ENCODE results near the gene DIS3L2. TPM values are rescaled to one million over a fixed set of nuclear protein-coding genes. Genes with fewer than 3 reads are reported as not detected.
A peak's percentile ranks its signal among the peaks of the same experiment; 100 is the strongest.

DIS3L2 gene
- total RNA-seq, 1 donor from 2014 or later: 24.0 TPM

- Mint-ChIP-seq H3K4me1 (ENCODE audit: low read depth, unreplicated experiment) (peaks cover 8% of the 10 kb centered on the region), H3K9me3 (ENCODE audit: unreplicated experiment) (no peaks in the 10 kb centered on the region), H3K36me3 (ENCODE audit: low read depth, unreplicated experiment) (peaks cover 26% of the 10 kb centered on the region), H3K27ac (ENCODE audit: unreplicated experiment) (no peak overlapping the region), H3K27me3 (ENCODE audit: low read depth, unreplicated experiment) (peaks cover 2% of the 10 kb centered on the region), H3K4me3 (ENCODE audit: unreplicated experiment) (no peak overlapping the region)
- Histone ChIP-seq H3K36me3 (ENCODE audit: insufficient read depth, low read length) (no peaks in the 10 kb centered on the region), H3K79me2 (ENCODE audit: insufficient read depth, low read length) (no peaks in the 10 kb centered on the region), H3K27ac (ENCODE audit: low read depth, low read length) (no peak overlapping the region), H3K4me2 (ENCODE audit: low read length) (no peak overlapping the region), H2AFZ (ENCODE audit: low read depth, low read length) (no peak overlapping the region), H4K20me1 (ENCODE audit: insufficient read depth, low read length) (peaks cover 27% of the 10 kb centered on the region), H3K9ac (ENCODE audit: low read length) (no peak overlapping the region), H3K4me1 (ENCODE audit: insufficient read depth, low read length) (no peaks in the 10 kb centered on the region), H3K4me3 (ENCODE audit: insufficient read depth, low read depth, low read length) (no peak overlapping the region), H3K9me3 (ENCODE audit: insufficient read depth, low read depth, low read length) (no peaks in the 10 kb centered on the region), H3K27me3 (ENCODE audit: insufficient read depth, low read length) (no peaks in the 10 kb centered on the region)
- FAIRE-seq: no peak
- TF ChIP-seq, protein P1, sequence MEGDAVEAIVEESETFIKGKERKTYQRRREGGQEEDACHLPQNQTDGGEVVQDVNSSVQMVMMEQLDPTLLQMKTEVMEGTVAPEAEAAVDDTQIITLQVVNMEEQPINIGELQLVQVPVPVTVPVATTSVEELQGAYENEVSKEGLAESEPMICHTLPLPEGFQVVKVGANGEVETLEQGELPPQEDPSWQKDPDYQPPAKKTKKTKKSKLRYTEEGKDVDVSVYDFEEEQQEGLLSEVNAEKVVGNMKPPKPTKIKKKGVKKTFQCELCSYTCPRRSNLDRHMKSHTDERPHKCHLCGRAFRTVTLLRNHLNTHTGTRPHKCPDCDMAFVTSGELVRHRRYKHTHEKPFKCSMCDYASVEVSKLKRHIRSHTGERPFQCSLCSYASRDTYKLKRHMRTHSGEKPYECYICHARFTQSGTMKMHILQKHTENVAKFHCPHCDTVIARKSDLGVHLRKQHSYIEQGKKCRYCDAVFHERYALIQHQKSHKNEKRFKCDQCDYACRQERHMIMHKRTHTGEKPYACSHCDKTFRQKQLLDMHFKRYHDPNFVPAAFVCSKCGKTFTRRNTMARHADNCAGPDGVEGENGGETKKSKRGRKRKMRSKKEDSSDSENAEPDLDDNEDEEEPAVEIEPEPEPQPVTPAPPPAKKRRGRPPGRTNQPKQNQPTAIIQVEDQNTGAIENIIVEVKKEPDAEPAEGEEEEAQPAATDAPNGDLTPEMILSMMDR (IDR thresholded peaks at IDR 0.05; ENCODE audit: insufficient read depth, low read depth, low read length): no peak
- no peak for TF ChIP-seq EZH2 (IDR thresholded peaks at IDR 0.05; ENCODE audit: insufficient read depth, low read length)
- DNase-seq (ENCODE audit: low read depth): no peak
These were observed 276.6 kb downstream of the DIS3L2 start for GRCh38 chr2:232238108-232238507.

DNA sequence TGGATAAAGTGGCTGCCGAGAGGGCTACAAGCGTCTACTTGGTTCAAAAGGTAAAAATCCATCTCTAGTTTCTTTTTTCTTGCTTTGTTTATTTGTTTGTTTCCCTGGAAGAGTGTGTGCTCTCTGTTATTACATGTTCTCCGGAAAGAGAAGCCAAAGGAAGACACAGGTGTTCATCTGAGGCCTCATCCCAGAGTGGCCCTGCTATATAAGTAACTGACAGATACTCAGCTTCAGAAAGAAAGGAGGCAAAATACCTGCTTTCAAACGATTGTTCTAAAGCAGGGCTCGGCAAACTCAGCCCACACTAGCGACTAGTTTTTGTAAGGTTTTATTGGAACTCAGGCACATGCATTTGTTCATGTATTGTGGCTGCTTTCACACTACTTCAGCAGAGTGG lies 277.1 kb downstream of the DIS3L2 start:
- H3K9me3 Mint-ChIP-seq (ENCODE audit: unreplicated experiment): no peaks in the 10 kb centered on the region
- no peak overlapping the region for H3K4me3 Mint-ChIP-seq (ENCODE audit: unreplicated experiment)
- peaks cover 26% of the 10 kb centered on the region for H3K36me3 Mint-ChIP-seq (ENCODE audit: low read depth, unreplicated experiment)
- Histone ChIP-seq H3K9me3 (ENCODE audit: insufficient read depth, low read depth, low read length) (no peaks in the 10 kb centered on the region), H3K4me3 (ENCODE audit: insufficient read depth, low read depth, low read length) (no peak overlapping the region), H3K4me1 (ENCODE audit: insufficient read depth, low read length) (no peaks in the 10 kb centered on the region), H4K20me1 (ENCODE audit: insufficient read depth, low read length) (peaks cover 27% of the 10 kb centered on the region), H3K9ac (ENCODE audit: low read length) (no peak overlapping the region), H3K27me3 (ENCODE audit: insufficient read depth, low read length) (no peaks in the 10 kb centered on the region), H3K4me2 (ENCODE audit: low read length) (no peak overlapping the region), H3K79me2 (ENCODE audit: insufficient read depth, low read length) (no peaks in the 10 kb centered on the region), H3K27ac (ENCODE audit: low read depth, low read length) (no peak overlapping the region), H2AFZ (ENCODE audit: low read depth, low read length) (no peak overlapping the region), H3K36me3 (ENCODE audit: insufficient read depth, low read length) (no peaks in the 10 kb centered on the region)
- FAIRE-seq (no peak), DNase-seq (ENCODE audit: low read depth) (no peak)
- peaks cover 2% of the 10 kb centered on the region for H3K27me3 Mint-ChIP-seq (ENCODE audit: low read depth, unreplicated experiment)
- no peak overlapping the region for H3K27ac Mint-ChIP-seq (ENCODE audit: unreplicated experiment)
- TF ChIP-seq, protein P1 (IDR thresholded peaks at IDR 0.05; ENCODE audit: insufficient read depth, low read depth, low read length): no peak
- TF ChIP-seq EZH2 (IDR thresholded peaks at IDR 0.05; ENCODE audit: insufficient read depth, low read length): no peak
- peaks cover 8% of the 10 kb centered on the region for H3K4me1 Mint-ChIP-seq (ENCODE audit: low read depth, unreplicated experiment)

DNA sequence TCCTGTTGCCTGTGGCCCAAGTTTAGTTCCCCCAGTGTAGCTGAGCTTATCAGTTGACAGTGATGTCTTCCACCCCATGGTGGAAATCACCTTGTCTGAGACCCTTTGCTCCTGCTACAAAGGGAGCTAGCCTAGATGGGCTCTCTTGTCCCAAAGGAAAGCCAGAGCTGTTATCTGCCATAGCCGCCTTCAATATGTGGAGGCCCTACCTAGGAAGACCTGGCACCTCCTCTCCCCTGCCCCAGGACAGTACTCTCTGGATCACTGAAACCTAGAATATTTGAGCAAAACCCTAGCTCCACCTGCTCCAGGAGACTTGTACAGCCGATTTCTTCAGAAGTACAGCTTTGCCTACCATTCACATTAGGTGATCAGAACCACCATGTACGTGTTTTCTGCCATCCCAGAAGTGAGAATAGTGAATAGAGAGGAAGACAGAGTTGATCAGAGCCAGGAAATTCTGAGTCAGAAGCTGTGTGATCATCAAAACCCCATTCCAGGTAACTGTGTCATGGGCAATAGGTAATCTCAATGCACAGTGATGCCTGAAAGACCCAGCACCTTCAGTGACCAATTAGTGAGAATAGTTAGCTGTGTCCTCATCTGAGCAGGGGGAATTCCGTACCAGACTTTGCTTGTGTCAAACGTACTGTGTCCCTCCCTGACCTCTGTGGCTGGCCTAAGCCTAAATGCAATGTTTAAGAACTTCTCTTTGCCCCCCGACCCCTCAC lies 278.6 kb downstream of the DIS3L2 start:
- Histone ChIP-seq H3K36me3 (ENCODE audit: insufficient read depth, low read length) (no peaks in the 10 kb centered on the region), H4K20me1 (ENCODE audit: insufficient read depth, low read length) (peaks cover 33% of the 10 kb centered on the region), H3K79me2 (ENCODE audit: insufficient read depth, low read length) (no peaks in the 10 kb centered on the region), H3K27me3 (ENCODE audit: insufficient read depth, low read length) (no peaks in the 10 kb centered on the region), H3K27ac (ENCODE audit: low read depth, low read length) (no peak overlapping the region), H3K4me2 (ENCODE audit: low read length) (no peak overlapping the region), H3K4me3 (ENCODE audit: insufficient read depth, low read depth, low read length) (no peak overlapping the region), H3K9me3 (ENCODE audit: insufficient read depth, low read depth, low read length) (no peaks in the 10 kb centered on the region), H3K9ac (ENCODE audit: low read length) (no peak overlapping the region), H2AFZ (ENCODE audit: low read depth, low read length) (no peak overlapping the region), H3K4me1 (ENCODE audit: insufficient read depth, low read length) (no peaks in the 10 kb centered on the region)
- peak; percentile 26 for DNase-seq (ENCODE audit: low read depth)
- FAIRE-seq: no peak
- Mint-ChIP-seq H3K36me3 (ENCODE audit: low read depth, unreplicated experiment) (peaks cover 23% of the 10 kb centered on the region), H3K27me3 (ENCODE audit: low read depth, unreplicated experiment) (peaks cover 2% of the 10 kb centered on the region), H3K9me3 (ENCODE audit: unreplicated experiment) (no peaks in the 10 kb centered on the region), H3K4me3 (ENCODE audit: unreplicated experiment) (no peak overlapping the region), H3K27ac (ENCODE audit: unreplicated experiment) (no peak overlapping the region), H3K4me1 (ENCODE audit: low read depth, unreplicated experiment) (peaks cover 8% of the 10 kb centered on the region)
- no peak for TF ChIP-seq EZH2 (IDR thresholded peaks at IDR 0.05; ENCODE audit: insufficient read depth, low read length)
- TF ChIP-seq, protein P1 (IDR thresholded peaks at IDR 0.05; ENCODE audit: insufficient read depth, low read depth, low read length): no peak
